ENCODE data around the gene SPRED3. TPM values are rescaled to one million over a fixed set of nuclear protein-coding genes. Genes with fewer than 3 reads are reported as not detected.

The SPRED3 gene
- total RNA-seq, 2 donors from 2014 or later, result 5.3 to 10.0 TPM

- peaks cover 8% of the 10 kb centered on the region for H3K27me3 ChIP-seq (ENCODE audit: control insufficient read depth, insufficient read depth, low read length, poor library complexity, severe bottlenecking)
- H3K36me3 ChIP-seq (ENCODE audit: control insufficient read depth, insufficient read depth, low read length), result no peaks in the 10 kb centered on the region
- Mint-ChIP-seq H3K9me3 (no peaks in the 10 kb centered on the region), H3K27ac (no peak overlapping the region), H3K4me3 (no peak overlapping the region), H3K4me1 (peaks cover 4% of the 10 kb centered on the region), H3K27me3 (ENCODE audit: insufficient read depth) (peaks cover 64% of the 10 kb centered on the region), H3K36me3 (ENCODE audit: low read depth) (peaks cover 6% of the 10 kb centered on the region)
- H3K27ac ChIP-seq (ENCODE audit: low read depth, low read length), result no peak overlapping the region
- no peak overlapping the region for H3K4me3 ChIP-seq (ENCODE audit: low read length)
- WGBS, 2 experiments (ENCODE audit: insufficient coverage in 1 of 2, insufficient read length in 1 of 2), result 60 to 90% methylated on average over 1 of the region's 1 CpG
- no peaks in the 10 kb centered on the region for H3K4me1 ChIP-seq (ENCODE audit: control insufficient read depth, insufficient read depth, low read length)
- H3K9ac ChIP-seq (ENCODE audit: extremely low read depth, low read length, poor library complexity, severe bottlenecking), result no peak overlapping the region
- TF ChIP-seq, protein P1, sequence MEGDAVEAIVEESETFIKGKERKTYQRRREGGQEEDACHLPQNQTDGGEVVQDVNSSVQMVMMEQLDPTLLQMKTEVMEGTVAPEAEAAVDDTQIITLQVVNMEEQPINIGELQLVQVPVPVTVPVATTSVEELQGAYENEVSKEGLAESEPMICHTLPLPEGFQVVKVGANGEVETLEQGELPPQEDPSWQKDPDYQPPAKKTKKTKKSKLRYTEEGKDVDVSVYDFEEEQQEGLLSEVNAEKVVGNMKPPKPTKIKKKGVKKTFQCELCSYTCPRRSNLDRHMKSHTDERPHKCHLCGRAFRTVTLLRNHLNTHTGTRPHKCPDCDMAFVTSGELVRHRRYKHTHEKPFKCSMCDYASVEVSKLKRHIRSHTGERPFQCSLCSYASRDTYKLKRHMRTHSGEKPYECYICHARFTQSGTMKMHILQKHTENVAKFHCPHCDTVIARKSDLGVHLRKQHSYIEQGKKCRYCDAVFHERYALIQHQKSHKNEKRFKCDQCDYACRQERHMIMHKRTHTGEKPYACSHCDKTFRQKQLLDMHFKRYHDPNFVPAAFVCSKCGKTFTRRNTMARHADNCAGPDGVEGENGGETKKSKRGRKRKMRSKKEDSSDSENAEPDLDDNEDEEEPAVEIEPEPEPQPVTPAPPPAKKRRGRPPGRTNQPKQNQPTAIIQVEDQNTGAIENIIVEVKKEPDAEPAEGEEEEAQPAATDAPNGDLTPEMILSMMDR (conservative IDR thresholded peaks at IDR 0.05), result no peak
- DNase-seq, result no peak
- H3K9me3 ChIP-seq (ENCODE audit: control insufficient read depth, low read length), result no peaks in the 10 kb centered on the region
These were observed 11.0 kb downstream of the SPRED3 start for GRCh38 chr19:38399537-38399936.

DNA sequence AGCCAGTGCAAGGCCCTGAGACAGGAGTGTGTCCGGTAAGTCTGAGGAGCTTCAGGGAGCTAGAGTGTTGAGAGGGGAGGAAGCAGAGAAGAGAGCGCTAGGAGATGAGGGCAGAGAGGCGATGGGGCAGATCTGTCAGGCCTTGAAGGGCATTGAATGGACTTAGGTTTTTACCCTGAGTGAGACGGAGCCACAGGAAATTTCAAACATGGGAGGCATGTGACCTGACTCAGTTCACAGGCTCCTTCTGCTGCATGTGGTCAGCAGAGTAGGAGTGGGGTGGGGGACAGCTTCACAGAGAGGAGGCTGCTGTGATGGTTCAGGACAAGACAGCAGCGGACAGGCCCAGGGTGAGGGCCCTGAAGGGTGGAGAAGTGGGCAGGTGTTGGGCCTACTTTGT, 11.9 kb downstream of the SPRED3 start:
- peaks cover 8% of the 10 kb centered on the region for H3K27me3 ChIP-seq (ENCODE audit: control insufficient read depth, insufficient read depth, low read length, poor library complexity, severe bottlenecking)
- no peak for DNase-seq
- H3K9me3 ChIP-seq (ENCODE audit: control insufficient read depth, low read length), result no peaks in the 10 kb centered on the region
- H3K4me3 ChIP-seq (ENCODE audit: low read length), result no peak overlapping the region
- Mint-ChIP-seq H3K27ac (no peak overlapping the region), H3K4me3 (no peak overlapping the region), H3K36me3 (ENCODE audit: low read depth) (peaks cover 8% of the 10 kb centered on the region), H3K9me3 (no peaks in the 10 kb centered on the region), H3K27me3 (ENCODE audit: insufficient read depth) (peaks cover 59% of the 10 kb centered on the region), H3K4me1 (peaks cover 1% of the 10 kb centered on the region)
- TF ChIP-seq, protein P1 (conservative IDR thresholded peaks at IDR 0.05), result no peak
- no peaks in the 10 kb centered on the region for H3K36me3 ChIP-seq (ENCODE audit: control insufficient read depth, insufficient read depth, low read length)
- no peak overlapping the region for H3K27ac ChIP-seq (ENCODE audit: low read depth, low read length)
- H3K4me1 ChIP-seq (ENCODE audit: control insufficient read depth, insufficient read depth, low read length), result no peaks in the 10 kb centered on the region
- WGBS, 2 experiments (ENCODE audit: insufficient coverage in 1 of 2, insufficient read length in 1 of 2), result 72 to 83% methylated on average over 4 to 5 of the region's 5 CpGs
- no peak overlapping the region for H3K9ac ChIP-seq (ENCODE audit: extremely low read depth, low read length, poor library complexity, severe bottlenecking)

DNA sequence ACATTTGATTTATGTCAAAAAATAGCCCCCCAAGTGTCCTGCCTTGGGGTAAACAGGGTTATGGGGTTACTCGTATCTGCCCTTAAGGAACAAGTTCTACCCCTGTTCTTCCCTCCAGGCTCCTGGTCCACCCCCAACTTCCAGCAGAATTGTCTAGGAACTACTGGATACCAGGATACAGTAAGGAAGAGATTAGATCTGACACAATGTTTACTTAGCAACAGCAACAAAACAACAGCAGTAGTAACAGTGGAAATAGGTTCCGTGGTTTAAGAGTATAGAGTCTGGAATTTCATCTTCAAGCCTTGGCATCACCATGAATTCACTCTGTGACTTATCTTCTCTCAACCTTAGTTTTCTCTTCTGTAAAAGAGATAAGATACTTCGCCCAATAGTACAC, 12.7 kb downstream of the SPRED3 start:
- no peaks in the 10 kb centered on the region for H3K4me1 ChIP-seq (ENCODE audit: control insufficient read depth, insufficient read depth, low read length)
- H3K27ac ChIP-seq (ENCODE audit: low read depth, low read length), result no peak overlapping the region
- H3K27me3 ChIP-seq (ENCODE audit: control insufficient read depth, insufficient read depth, low read length, poor library complexity, severe bottlenecking), result peaks cover 8% of the 10 kb centered on the region
- Mint-ChIP-seq H3K4me1 (peaks cover 1% of the 10 kb centered on the region), H3K27ac (no peak overlapping the region), H3K27me3 (ENCODE audit: insufficient read depth) (peaks cover 58% of the 10 kb centered on the region), H3K4me3 (no peak overlapping the region), H3K9me3 (no peaks in the 10 kb centered on the region), H3K36me3 (ENCODE audit: low read depth) (peaks cover 10% of the 10 kb centered on the region)
- no peak overlapping the region for H3K4me3 ChIP-seq (ENCODE audit: low read length)
- no peak for DNase-seq
- WGBS, 2 experiments (ENCODE audit: insufficient coverage in 1 of 2, insufficient read length in 1 of 2), result 79 to 100% methylated on average over 2 of the region's 3 CpGs
- H3K36me3 ChIP-seq (ENCODE audit: control insufficient read depth, insufficient read depth, low read length), result no peaks in the 10 kb centered on the region
- H3K9ac ChIP-seq (ENCODE audit: extremely low read depth, low read length, poor library complexity, severe bottlenecking), result no peak overlapping the region
- no peaks in the 10 kb centered on the region for H3K9me3 ChIP-seq (ENCODE audit: control insufficient read depth, low read length)
- TF ChIP-seq, protein P1 (conservative IDR thresholded peaks at IDR 0.05), result no peak
